Esophagus squamous epithelium (tissue), 5 donors: ENCODE results near the gene ZNF107. TPM values are rescaled to one million over a fixed set of nuclear protein-coding genes. Genes with fewer than 3 reads are reported as not detected.
A peak's percentile ranks its signal among the peaks of the same experiment; 100 is the strongest.

Source experiments
- DNase-seq: peaks from one replicate; lab custom pipeline; 2025; lab: John Stamatoyannopoulos, UW
- H3K27ac ChIP-seq, 4 donors: fragments of 200-600 bp; sonication (generic); one replicate each; pipeline ENCODE4 v1.5.1; 2016 to 2019; ENCODE audit warnings: mild to moderate bottlenecking in 1 of 4
- H3K27me3 ChIP-seq, 4 donors: fragments of 200-600 bp; sonication (generic); 1 replicate in 3 of 4; 2 replicates in 1 of 4; pipeline versions ENCODE4 v1.5.1 to v1.6.0; 2017 to 2021; ENCODE audit warnings: antibody characterized with exemption in 1 of 4
- H3K36me3 ChIP-seq, 3 donors: fragments of 200-600 bp; sonication (generic); one replicate each; pipeline ENCODE4 v1.5.1; 2016 to 2019
- H3K4me1 ChIP-seq, 3 donors: fragments of 200-600 bp; sonication (generic); one replicate each; pipeline ENCODE4 v1.5.1; 2017 to 2019
- H3K4me3 ChIP-seq, 4 donors: fragments of 200-600 bp; sonication (generic); 1 replicate in 3 of 4; 2 replicates in 1 of 4; pipeline ENCODE4 v1.5.1; 2016 to 2019; ENCODE audit warnings: mild to moderate bottlenecking in 2 of 4, moderate library complexity in 1 of 4
- H3K9me3 ChIP-seq, 3 donors: fragments of 200-600 bp; sonication (generic); one replicate each; pipeline ENCODE4 v1.5.1; 2016 to 2019
- CTCF ChIP-seq, 6 experiments: fragments of 450-650 bp in 4 of 6; fragments of 200-600 bp in 2 of 6; sonication (generic) in 2 of 6; IDR thresholded peaks; one replicate each; pipeline ENCODE4 v1.5.1; 2016 to 2019; ENCODE audit warnings: antibody characterized with exemption in 6 of 6, mild to moderate bottlenecking in 4 of 6, moderate library complexity in 4 of 6
- POLR2A ChIP-seq, 4 donors: fragments of 450-650 bp; IDR thresholded peaks; one replicate each; pipeline ENCODE4 v1.6.1; 2017; ENCODE audit warnings: antibody characterized with exemption in 4 of 4, mild to moderate bottlenecking in 4 of 4, moderate library complexity in 3 of 4
- WGBS, 2 donors: methylation state at CpG; one replicate each; pipeline ENCODE4 v1.1.5; 2018; 5-methylcytosine and 5-hydroxymethylcytosine counted together
- intact Hi-C: fragments of 100-400 bp; cut with DNase I; formaldehyde crosslinking; loops from one replicate; pipeline ENCODE4 v1.15.0; 2022
- total RNA-seq, 4 donors: library from RNA; depleted of rRNA; stranded (reverse); fragments of >200 nt; gene quantifications; one replicate each; pipeline ENCODE4 v1.1.0, GENCODE V29; 2016
- donor health status: DM: yes; HTN: yes; CAD: no.

Gene ZNF107
- total RNA-seq, 4 donors from 2014 or later, result 3.3 to 6.5 (median 4.6) TPM

- Histone ChIP-seq H3K4me3 (peak overlapping the region; percentile 75 to 86 (median 78)), H3K9me3 (no peaks in the 10 kb centered on the region), H3K36me3 (peaks cover 0 to 24% (median 0%) of the 10 kb centered on the region in 3 donors), H3K27ac (peak overlapping the region in 3 of 4 donors; percentile 84 to 92 (median 86)), H3K27me3 (no peaks in the 10 kb centered on the region), H3K4me1 (peaks cover 0 to 37% (median 0%) of the 10 kb centered on the region in 3 donors)
- DNase-seq, result no peak
- intact Hi-C loops, result no loop called here
- no peak for TF ChIP-seq CTCF (IDR thresholded peaks at IDR 0.05)
- no peak for TF ChIP-seq POLR2A (IDR thresholded peaks at IDR 0.05)
- 34 to 43% methylated on average over 2 of the region's 2 CpGs for WGBS, 2 donors
Observed at GRCh38 chr7:64666663-64667050, 724 bp downstream of the ZNF107 start.

GRCh38 chr7:64667311-64667710 lies 1.4 kb downstream of the ZNF107 start:
- Histone ChIP-seq H3K4me3 (peak overlapping the region in 1 of 4 donors; percentile 75), H3K27me3 (no peaks in the 10 kb centered on the region), H3K27ac (no peak overlapping the region), H3K36me3 (peaks cover 0 to 30% (median 0%) of the 10 kb centered on the region in 3 donors), H3K9me3 (no peaks in the 10 kb centered on the region), H3K4me1 (peaks cover 0 to 37% (median 0%) of the 10 kb centered on the region in 3 donors)
- no peak for TF ChIP-seq CTCF (IDR thresholded peaks at IDR 0.05)
- no peak for TF ChIP-seq POLR2A (IDR thresholded peaks at IDR 0.05)
- 74 to 95% methylated on average over 2 of the region's 2 CpGs for WGBS, 2 donors
- intact Hi-C loops, result no loop called here
- no peak for DNase-seq

- Histone ChIP-seq H3K36me3 (peaks cover 0 to 38% (median 0%) of the 10 kb centered on the region in 3 donors), H3K27ac (no peak overlapping the region), H3K4me3 (no peak overlapping the region), H3K27me3 (no peaks in the 10 kb centered on the region), H3K4me1 (peaks cover 0 to 18% (median 0%) of the 10 kb centered on the region in 3 donors), H3K9me3 (peaks cover 0 to 4% (median 0%) of the 10 kb centered on the region in 3 donors)
- intact Hi-C loops, result no loop called here
- TF ChIP-seq POLR2A (IDR thresholded peaks at IDR 0.05) (no peak), CTCF (IDR thresholded peaks at IDR 0.05) (no peak)
- DNase-seq, result no peak
- 90 to 97% methylated on average over 8 of the region's 8 CpGs for WGBS, 2 donors
Observed at GRCh38 chr7:64672414-64672813, 6.5 kb downstream of the ZNF107 start.

- Histone ChIP-seq H3K36me3 (peaks cover 17 to 82% (median 29%) of the 10 kb centered on the region in 3 donors), H3K27me3 (no peaks in the 10 kb centered on the region), H3K4me1 (peaks cover 9 to 45% (median 13%) of the 10 kb centered on the region in 3 donors), H3K9me3 (peaks cover 0 to 23% (median 4%) of the 10 kb centered on the region in 3 donors), H3K4me3 (no peak overlapping the region), H3K27ac (peak overlapping the region in 3 of 4 donors; percentile 57 to 83 (median 80))
- intact Hi-C loops, result no loop called here
- no peak for DNase-seq
- TF ChIP-seq CTCF (IDR thresholded peaks at IDR 0.05) (no peak), POLR2A (IDR thresholded peaks at IDR 0.05) (no peak)
- 92 to 95% methylated on average over 9 of the region's 9 CpGs for WGBS, 2 donors
Observed at GRCh38 chr7:64685091-64685490, 19.2 kb downstream of the ZNF107 start.

- WGBS, 2 donors, result 67 to 95% methylated on average over 3 of the region's 3 CpGs
- DNase-seq, result no peak
- intact Hi-C loops, result no loop called here
- Histone ChIP-seq H3K9me3 (peaks cover 0 to 18% (median 4%) of the 10 kb centered on the region in 3 donors), H3K4me3 (no peak overlapping the region), H3K4me1 (peaks cover 9 to 45% (median 13%) of the 10 kb centered on the region in 3 donors), H3K27ac (peak overlapping the region; percentile 53 to 83 (median 68)), H3K36me3 (peaks cover 17 to 82% (median 26%) of the 10 kb centered on the region in 3 donors), H3K27me3 (no peaks in the 10 kb centered on the region)
- TF ChIP-seq POLR2A (IDR thresholded peaks at IDR 0.05) (no peak), CTCF (IDR thresholded peaks at IDR 0.05) (no peak)
Observed at GRCh38 chr7:64685741-64686140, 19.8 kb downstream of the ZNF107 start.
